22Rv1 (cell line): ENCODE measurements around the gene NRGN.

Experiments used
- H3K27ac ChIP-seq: fragments of 450-650 bp; 2 replicates; pipeline ENCODE4 v1.5.1; 2017
- CTCF ChIP-seq: fragments of 450-650 bp; IDR thresholded peaks from 2 replicates; pipeline ENCODE4 v1.5.1; 2017; ENCODE audit warnings: mild to moderate bottlenecking
- ZFX ChIP-seq: fragments of 450-650 bp; IDR thresholded peaks from 2 replicates; pipeline ENCODE4 v1.6.1; 2017; ENCODE audit warnings: antibody characterized with exemption, borderline replicate concordance

Gene NRGN

GRCh38 chr11:124776865-124777645, 37.3 kb downstream of the NRGN start:
- TF ChIP-seq CTCF (no peak), ZFX (no peak)
- no peak overlapping the region for H3K27ac ChIP-seq

GRCh38 chr11:124778281-124778680, 38.5 kb downstream of the NRGN start:
- no peak for TF ChIP-seq ZFX
- TF ChIP-seq CTCF = peak; percentile 44
- no peak overlapping the region for H3K27ac ChIP-seq

GRCh38 chr11:124779568-124779967, 39.8 kb downstream of the NRGN start:
- TF ChIP-seq ZFX (no peak), CTCF (no peak)
- no peak overlapping the region for H3K27ac ChIP-seq

- no peak overlapping the region for H3K27ac ChIP-seq
- TF ChIP-seq ZFX = no peak
- TF ChIP-seq CTCF = no peak
Measured at GRCh38 chr11:124783002-124783401, 43.3 kb downstream of the NRGN start.

- TF ChIP-seq CTCF (no peak), ZFX (no peak)
- no peak overlapping the region for H3K27ac ChIP-seq
Measured at GRCh38 chr11:124784051-124784450, 44.3 kb downstream of the NRGN start.

GRCh38 chr11:124788521-124788920, 48.8 kb downstream of the NRGN start:
- H3K27ac ChIP-seq = no peak overlapping the region
- TF ChIP-seq CTCF (no peak), ZFX (no peak)

GRCh38 chr11:124791626-124792341, 52.0 kb downstream of the NRGN start:
- TF ChIP-seq ZFX = no peak
- no peak for TF ChIP-seq CTCF
- no peak overlapping the region for H3K27ac ChIP-seq
